WTC11 (cell line): ENCODE measurements around the gene PSD. TPM values are rescaled to one million over a fixed set of nuclear protein-coding genes. Genes with fewer than 3 reads are reported as not detected.
A peak's percentile ranks its signal among the peaks of the same experiment; 100 is the strongest.

ENCODE experiments used
- ATAC-seq: fragments of 200-7000 bp; cut with Tn5 transposase; 2 replicates; pipeline ENCODE4 v1.10.0; 2021; ENCODE audit warnings: mild to moderate bottlenecking, moderate library complexity
- CTCF ChIA-PET: fragments of 300-600 bp; sonication (Branson Sonifier 250); formaldehyde crosslinking; loops from one replicate; lab custom pipeline; 2021; ENCODE audit warnings: antibody characterized with exemption; lab: Charles Lee
- POLR2A ChIA-PET: fragments of 350-600 bp; sonication (Branson Sonifier 250); formaldehyde crosslinking; loops from one replicate; lab custom pipeline; 2021; ENCODE audit warnings: antibody characterized with exemption; lab: Charles Lee
- DNase-seq: peaks from one replicate; pipeline ENCODE4 v3.0.0; 2021; ENCODE audit warnings: low spot score
- H3K27ac Mint-ChIP-seq: 2 replicates; pipeline ENCODE4 v1.8.0; 2021; ENCODE audit warnings: mixed read lengths
- H3K27me3 Mint-ChIP-seq: 2 replicates; pipeline ENCODE4 v1.8.0; 2021; ENCODE audit warnings: low read depth, mild to moderate bottlenecking, moderate library complexity, mixed read lengths
- H3K36me3 Mint-ChIP-seq: 2 replicates; pipeline ENCODE4 v1.8.0; 2021; ENCODE audit warnings: mixed read lengths
- H3K4me1 Mint-ChIP-seq: 2 replicates; pipeline ENCODE4 v1.8.0; 2022; ENCODE audit warnings: mixed read lengths
- H3K4me3 Mint-ChIP-seq: 2 replicates; pipeline ENCODE4 v1.8.0; 2021; ENCODE audit warnings: mild to moderate bottlenecking, moderate library complexity, mixed read lengths
- H3K9me3 Mint-ChIP-seq: 2 replicates; pipeline ENCODE4 v1.8.0; 2021; ENCODE audit warnings: mixed read lengths
- ATF2 ChIP-seq: sonication (generic); formaldehyde crosslinking; IDR thresholded peaks from 2 replicates; pipeline ENCODE4 v1.8.1; 2022; ENCODE audit warnings: low read depth, missing genetic modification reagents, borderline replicate concordance
- ERG ChIP-seq: fragments of 250-450 bp; sonication (Bioruptor Pico); IDR thresholded peaks from 2 replicates; pipeline ENCODE4 v1.8.0; 2021; ENCODE audit warnings: mild to moderate bottlenecking
- FOXJ3 ChIP-seq: sonication (generic); formaldehyde crosslinking; IDR thresholded peaks from 2 replicates; pipeline ENCODE4 v1.9.0; 2021; ENCODE audit warnings: missing genetic modification reagents, mild to moderate bottlenecking, borderline replicate concordance
- JUN ChIP-seq: sonication (generic); formaldehyde crosslinking; IDR thresholded peaks from 2 replicates; pipeline ENCODE4 v1.8.0; 2023; ENCODE audit warnings: mild to moderate bottlenecking, missing genetic modification reagents
- NFE2L1 ChIP-seq: sonication (generic); formaldehyde crosslinking; IDR thresholded peaks from 2 replicates; pipeline ENCODE4 v1.8.1; 2023; ENCODE audit warnings: missing genetic modification reagents
- PRRX2 ChIP-seq: fragments of 250-450 bp; sonication (Bioruptor Pico); IDR thresholded peaks from 2 replicates; pipeline ENCODE4 v1.8.0; 2021; ENCODE audit warnings: mild to moderate bottlenecking
- SMAD3 ChIP-seq: sonication (generic); formaldehyde crosslinking; IDR thresholded peaks from 2 replicates; pipeline ENCODE4 v1.8.0; 2022; ENCODE audit warnings: missing genetic modification reagents, mild to moderate bottlenecking, borderline replicate concordance
- TCF7 ChIP-seq: sonication (generic); formaldehyde crosslinking; IDR thresholded peaks from 2 replicates; pipeline ENCODE4 v1.8.0; 2022; ENCODE audit warnings: mild to moderate bottlenecking, low read depth, missing genetic modification reagents, moderate library complexity
- USF2 ChIP-seq: sonication (generic); formaldehyde crosslinking; IDR thresholded peaks from 2 replicates; pipeline ENCODE4 v1.8.1; 2023; ENCODE audit warnings: mild to moderate bottlenecking, missing genetic modification reagents, moderate library complexity
- ZMAT4 ChIP-seq: fragments of 250-450 bp; sonication (Bioruptor Pico); IDR thresholded peaks from 2 replicates; pipeline ENCODE4 v1.9.0; 2021; ENCODE audit warnings: mild to moderate bottlenecking
- ZNF396 ChIP-seq: fragments of 250-450 bp; sonication (Bioruptor Pico); IDR thresholded peaks from 2 replicates; pipeline ENCODE4 v1.8.0; 2021; ENCODE audit warnings: mild to moderate bottlenecking, moderate library complexity, borderline replicate concordance
- total RNA-seq: library from RNA; stranded (reverse); gene quantifications from 3 replicates; pipeline ENCODE4 v1.2.3, GENCODE V29; 2021
- TF ChIP-seq, protein P1 (sequence below): sonication (generic); formaldehyde crosslinking; IDR thresholded peaks from 2 replicates; pipeline ENCODE4 v1.8.0; 2023; ENCODE audit warnings: missing genetic modification reagents, mild to moderate bottlenecking, borderline replicate concordance
- TF ChIP-seq, protein P2 (sequence below): fragments of 250-450 bp; sonication (Bioruptor Pico); conservative IDR thresholded peaks from 2 replicates; pipeline ENCODE4 v1.9.0; 2021; ENCODE audit warnings: mild to moderate bottlenecking

Gene PSD
- total RNA-seq, 1 experiment from 2014 or later, result 12.5 TPM

DNA sequence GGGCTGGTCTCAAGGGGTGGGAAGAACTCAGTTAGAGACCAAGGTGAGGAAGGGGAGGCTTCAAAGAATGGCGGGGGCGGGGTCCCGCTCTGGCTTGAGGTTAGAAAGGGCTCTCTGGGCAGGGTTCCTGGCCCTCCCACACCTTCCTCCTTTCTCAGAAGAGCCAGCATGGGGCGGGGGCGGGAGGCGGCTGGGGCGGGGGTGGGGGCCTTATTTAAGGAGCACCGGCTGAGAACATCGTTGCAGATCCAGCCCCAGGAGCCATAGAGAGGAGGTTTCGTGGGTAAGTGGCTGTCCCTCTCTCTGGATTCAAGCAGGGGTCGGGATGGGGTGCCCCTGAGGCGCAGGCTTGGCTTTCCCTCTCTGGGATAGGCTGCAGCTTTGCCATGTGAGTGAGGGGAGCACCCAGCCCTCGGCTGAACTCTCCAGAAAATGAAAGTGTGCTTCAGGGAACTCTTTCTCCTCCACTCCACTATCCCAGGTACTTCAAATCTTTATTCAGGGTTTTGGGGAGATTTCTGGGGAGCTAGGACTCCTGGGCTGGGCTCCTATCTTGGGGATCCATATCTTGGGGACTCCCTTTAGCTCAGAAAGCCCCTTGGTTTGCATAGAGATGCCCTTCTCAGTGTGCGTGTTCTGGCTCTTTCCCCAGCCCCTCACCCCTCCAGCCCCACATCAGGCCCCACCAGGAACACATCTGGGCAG is 17.1 kb upstream of the PSD start:
- peaks cover 18% of the 10 kb centered on the region for H3K4me1 Mint-ChIP-seq
- TF ChIP-seq ATF2 (CRISPR knock-in tag) (no peak), ZNF396 (CRISPR knock-in tag) (no peak), ZMAT4 (CRISPR knock-in tag) (no peak), SMAD3 (CRISPR knock-in tag) (no peak), FOXJ3 (no peak), ERG (no peak), PRRX2 (CRISPR knock-in tag) (no peak)
- TF ChIP-seq, protein P1, sequence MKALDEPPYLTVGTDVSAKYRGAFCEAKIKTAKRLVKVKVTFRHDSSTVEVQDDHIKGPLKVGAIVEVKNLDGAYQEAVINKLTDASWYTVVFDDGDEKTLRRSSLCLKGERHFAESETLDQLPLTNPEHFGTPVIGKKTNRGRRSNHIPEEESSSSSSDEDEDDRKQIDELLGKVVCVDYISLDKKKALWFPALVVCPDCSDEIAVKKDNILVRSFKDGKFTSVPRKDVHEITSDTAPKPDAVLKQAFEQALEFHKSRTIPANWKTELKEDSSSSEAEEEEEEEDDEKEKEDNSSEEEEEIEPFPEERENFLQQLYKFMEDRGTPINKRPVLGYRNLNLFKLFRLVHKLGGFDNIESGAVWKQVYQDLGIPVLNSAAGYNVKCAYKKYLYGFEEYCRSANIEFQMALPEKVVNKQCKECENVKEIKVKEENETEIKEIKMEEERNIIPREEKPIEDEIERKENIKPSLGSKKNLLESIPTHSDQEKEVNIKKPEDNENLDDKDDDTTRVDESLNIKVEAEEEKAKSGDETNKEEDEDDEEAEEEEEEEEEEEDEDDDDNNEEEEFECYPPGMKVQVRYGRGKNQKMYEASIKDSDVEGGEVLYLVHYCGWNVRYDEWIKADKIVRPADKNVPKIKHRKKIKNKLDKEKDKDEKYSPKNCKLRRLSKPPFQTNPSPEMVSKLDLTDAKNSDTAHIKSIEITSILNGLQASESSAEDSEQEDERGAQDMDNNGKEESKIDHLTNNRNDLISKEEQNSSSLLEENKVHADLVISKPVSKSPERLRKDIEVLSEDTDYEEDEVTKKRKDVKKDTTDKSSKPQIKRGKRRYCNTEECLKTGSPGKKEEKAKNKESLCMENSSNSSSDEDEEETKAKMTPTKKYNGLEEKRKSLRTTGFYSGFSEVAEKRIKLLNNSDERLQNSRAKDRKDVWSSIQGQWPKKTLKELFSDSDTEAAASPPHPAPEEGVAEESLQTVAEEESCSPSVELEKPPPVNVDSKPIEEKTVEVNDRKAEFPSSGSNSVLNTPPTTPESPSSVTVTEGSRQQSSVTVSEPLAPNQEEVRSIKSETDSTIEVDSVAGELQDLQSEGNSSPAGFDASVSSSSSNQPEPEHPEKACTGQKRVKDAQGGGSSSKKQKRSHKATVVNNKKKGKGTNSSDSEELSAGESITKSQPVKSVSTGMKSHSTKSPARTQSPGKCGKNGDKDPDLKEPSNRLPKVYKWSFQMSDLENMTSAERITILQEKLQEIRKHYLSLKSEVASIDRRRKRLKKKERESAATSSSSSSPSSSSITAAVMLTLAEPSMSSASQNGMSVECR (CRISPR knock-in tag), result no peak
- TF ChIP-seq, all 79 proteins: peak for 0
- no peaks in the 10 kb centered on the region for H3K9me3 Mint-ChIP-seq
- no peaks in the 10 kb centered on the region for H3K36me3 Mint-ChIP-seq
- ATAC-seq (peak; percentile 9), DNase-seq (peak; percentile 67)
- ChIA-PET POLR2A (interaction anchor here (0.6 to 2.3 kb wide), 2 partner anchors 16 to 25 kb away, joined by 4 to 6 read pairs; partner anchors contain the start of gene C10orf95), CTCF (interaction anchor here (0.8 to 2.8 kb wide), 9 partner anchors 15 to 266 kb away, joined by 3 to 13 read pairs (median 4); partner anchors contain the start of gene C10orf95)
- peaks cover 57% of the 10 kb centered on the region for H3K27me3 Mint-ChIP-seq
- peak overlapping the region; percentile 54 for H3K4me3 Mint-ChIP-seq
- no peak overlapping the region for H3K27ac Mint-ChIP-seq

DNA sequence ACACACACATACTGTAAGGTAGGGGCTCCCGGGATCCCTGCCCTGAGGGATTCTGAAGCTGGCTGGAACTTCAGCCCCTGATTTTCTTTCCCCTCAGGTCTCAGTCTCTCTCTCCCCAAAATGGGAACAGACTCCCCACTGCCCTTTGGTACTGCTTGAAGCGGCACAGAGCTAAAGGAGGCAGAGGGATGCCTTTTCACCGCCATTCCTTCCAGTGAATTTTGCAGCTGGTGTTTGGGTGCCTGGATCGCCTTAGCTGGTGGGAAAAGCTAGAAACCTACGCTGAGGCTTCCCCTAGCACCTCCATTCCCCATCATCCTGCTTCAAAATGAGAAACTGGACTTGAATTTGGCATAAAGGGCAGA is 16.5 kb upstream of the PSD start:
- ChIA-PET POLR2A (interaction anchor here (0.7 to 2.3 kb wide), 2 partner anchors 16 to 28 kb away, joined by 3 to 6 read pairs; partner anchors contain the start of gene C10orf95), CTCF (interaction anchor here (0.8 to 2.8 kb wide), 9 partner anchors 15 to 266 kb away, joined by 3 to 13 read pairs (median 4); partner anchors contain the start of gene C10orf95)
- Mint-ChIP-seq H3K9me3 (no peaks in the 10 kb centered on the region), H3K27ac (no peak overlapping the region), H3K4me3 (peak overlapping the region; percentile 54), H3K36me3 (no peaks in the 10 kb centered on the region), H3K4me1 (peaks cover 18% of the 10 kb centered on the region), H3K27me3 (peaks cover 56% of the 10 kb centered on the region)
- ATAC-seq (no peak), DNase-seq (no peak)
- TF ChIP-seq FOXJ3, result no peak
- TF ChIP-seq USF2 (CRISPR knock-in tag), result no peak
- TF ChIP-seq NFE2L1 (CRISPR knock-in tag), result no peak
- TF ChIP-seq, protein P2, sequence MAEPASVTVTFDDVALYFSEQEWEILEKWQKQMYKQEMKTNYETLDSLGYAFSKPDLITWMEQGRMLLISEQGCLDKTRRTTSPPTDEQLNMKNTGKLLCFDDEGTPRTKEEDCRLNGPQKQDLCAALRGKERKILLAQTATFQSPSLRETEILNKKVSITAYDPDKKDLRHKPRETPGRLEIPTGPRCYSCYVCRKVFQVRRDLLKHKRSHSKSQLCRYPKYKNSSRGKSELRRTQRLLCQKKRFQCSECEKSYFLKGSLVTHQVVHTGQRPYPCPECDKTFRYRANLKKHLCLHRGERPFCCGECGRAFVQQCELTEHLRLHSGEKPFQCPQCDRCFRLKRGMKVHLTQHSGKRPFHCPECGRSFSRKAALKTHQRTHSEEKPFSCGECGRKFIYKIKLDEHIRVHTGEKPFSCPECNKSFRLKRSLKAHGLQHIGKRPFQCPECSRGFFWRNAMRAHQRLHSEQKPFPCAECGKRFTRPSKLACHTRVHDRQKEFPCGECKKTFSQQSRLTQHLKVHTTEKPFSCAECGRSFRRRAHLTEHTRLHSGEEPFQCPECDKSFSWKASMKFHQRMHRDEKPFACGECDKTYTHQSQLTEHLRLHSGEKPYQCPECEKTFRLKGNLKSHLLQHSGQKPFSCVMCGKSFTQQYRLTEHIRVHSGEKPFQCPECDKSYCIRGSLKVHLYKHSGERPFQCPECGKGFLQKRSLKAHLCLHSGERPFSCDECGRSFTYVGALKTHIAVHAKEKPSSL (CRISPR knock-in tag), result no peak
- TF ChIP-seq TCF7, result no peak
- TF ChIP-seq ERG, result no peak
- TF ChIP-seq JUN (CRISPR knock-in tag), result no peak
- TF ChIP-seq, protein P1 (CRISPR knock-in tag), result no peak
